Liver (tissue), 9 donors: ENCODE measurements around the gene CACNA1D. TPM values are rescaled to one million over a fixed set of nuclear protein-coding genes. Genes with fewer than 3 reads are reported as not detected.

Experiments
- DNase-seq: peaks from one replicate; pipeline ENCODE4 v3.0.0-alpha.2; 2017; ENCODE audit warnings: low spot score
- H3K27ac ChIP-seq, 2 donors: one replicate each; pipeline ENCODE4 v1.7.0; 2013; ENCODE audit warnings: inconsistent platforms in 2 of 2, low read length in 2 of 2, control low read depth in 1 of 2, low read depth in 1 of 2, mild to moderate bottlenecking in 1 of 2
- H3K27me3 ChIP-seq, 4 donors: one replicate each; pipeline versions ENCODE4 v1.6.1 to v1.7.0; 2013; ENCODE audit warnings: low read length in 3 of 4, inconsistent platforms in 1 of 4, mild to moderate bottlenecking in 1 of 4, moderate library complexity in 1 of 4; ENCODE audit not compliant: control insufficient read depth in 4 of 4, insufficient read depth in 4 of 4
- H3K36me3 ChIP-seq, 4 donors: one replicate each; pipeline versions ENCODE4 v1.6.1 to v1.7.0; 2013; ENCODE audit warnings: low read length in 3 of 4, mild to moderate bottlenecking in 3 of 4, low read depth in 1 of 4, moderate library complexity in 1 of 4; ENCODE audit not compliant: control insufficient read depth in 4 of 4, insufficient read depth in 3 of 4
- H3K4me1 ChIP-seq, 4 donors: one replicate each; pipeline versions ENCODE4 v1.6.1 to v1.7.0; 2013; ENCODE audit warnings: low read length in 3 of 4, mild to moderate bottlenecking in 3 of 4, moderate library complexity in 1 of 4; ENCODE audit not compliant: control insufficient read depth in 4 of 4, insufficient read depth in 4 of 4
- H3K4me3 ChIP-seq, 3 donors: one replicate each; pipeline versions ENCODE4 v1.6.1 to v1.7.0; 2013; ENCODE audit warnings: low read length in 3 of 3, control low read depth in 1 of 3, low read depth in 1 of 3, mild to moderate bottlenecking in 1 of 3
- H3K9ac ChIP-seq, 2 donors: one replicate each; pipeline ENCODE4 v1.7.0; 2013; ENCODE audit warnings: low read length in 2 of 2, mild to moderate bottlenecking in 2 of 2, moderate library complexity in 2 of 2, control low read depth in 1 of 2, low read depth in 1 of 2
- H3K9me3 ChIP-seq, 4 donors: one replicate each; pipeline versions ENCODE4 v1.6.1 to v1.7.0; 2013; ENCODE audit warnings: low read length in 3 of 4; ENCODE audit not compliant: control insufficient read depth in 4 of 4
- EGR1 ChIP-seq, 2 donors: IDR thresholded peaks; 2 replicates each; pipeline ENCODE4 v1.6.1; 2016 to 2018; ENCODE audit warnings: antibody characterized with exemption in 2 of 2, low read depth in 2 of 2
- FOXA1 ChIP-seq: IDR thresholded peaks from 2 replicates; pipeline ENCODE4 v1.6.1; 2016; ENCODE audit warnings: antibody characterized with exemption
- FOXA2 ChIP-seq: IDR thresholded peaks from 2 replicates; pipeline ENCODE4 v1.6.1; 2016; ENCODE audit warnings: antibody characterized with exemption
- GABPA ChIP-seq, 2 donors: IDR thresholded peaks in 1 of 2; conservative IDR thresholded peaks in 1 of 2; 2 replicates each; pipeline ENCODE4 v1.6.1; 2016; ENCODE audit warnings: antibody characterized with exemption in 2 of 2, mild to moderate bottlenecking in 1 of 2, moderate library complexity in 1 of 2
- HNF4A ChIP-seq, 2 donors: conservative IDR thresholded peaks; 2 replicates each; pipeline ENCODE4 v1.6.1; 2016; ENCODE audit warnings: antibody characterized with exemption in 2 of 2, mild to moderate bottlenecking in 2 of 2
- HNF4G ChIP-seq: IDR thresholded peaks from 2 replicates; pipeline ENCODE4 v1.6.1; 2016; ENCODE audit warnings: antibody characterized with exemption
- JUND ChIP-seq, 2 donors: IDR thresholded peaks; 2 replicates each; pipeline ENCODE4 v1.6.1; 2016; ENCODE audit warnings: antibody characterized with exemption in 2 of 2
- NR2F2 ChIP-seq: IDR thresholded peaks from 2 replicates; pipeline ENCODE4 v1.6.1; 2016; ENCODE audit warnings: antibody characterized with exemption
- RAD21 ChIP-seq, 2 donors: IDR thresholded peaks; 2 replicates each; pipeline ENCODE4 v1.6.1; 2016; ENCODE audit warnings: antibody characterized with exemption in 2 of 2, mild to moderate bottlenecking in 2 of 2
- RXRA ChIP-seq, 2 donors: IDR thresholded peaks; 2 replicates each; pipeline ENCODE4 v1.6.1; 2017 to 2018; ENCODE audit warnings: antibody characterized with exemption in 2 of 2, mild to moderate bottlenecking in 1 of 2
- SP1 ChIP-seq: IDR thresholded peaks from 2 replicates; pipeline ENCODE4 v1.6.1; 2018; ENCODE audit warnings: antibody characterized with exemption, mild to moderate bottlenecking
- TAF1 ChIP-seq: conservative IDR thresholded peaks from 2 replicates; pipeline ENCODE4 v1.6.1; 2016; ENCODE audit warnings: antibody characterized with exemption, mild to moderate bottlenecking
- YY1 ChIP-seq: IDR thresholded peaks from 2 replicates; pipeline ENCODE4 v1.6.1; 2016; ENCODE audit warnings: antibody characterized with exemption, mild to moderate bottlenecking
- WGBS: extraction: QIAGEN DNeasy Blood & Tissue Kit; methylation state at CpG from one replicate; pipeline ENCODE4 v1.1.7; 2013; 5-methylcytosine and 5-hydroxymethylcytosine counted together
- polyA plus RNA-seq, 2 donors: library from polyadenylated mRNA; stranded (reverse) in 1 of 2; unstranded in 1 of 2; fragments of 200-250 nt in 1 of 2; fragments of >200 nt in 1 of 2; fragmentation: Nextera tagmentation in 1 of 2; extraction: Ambion mirVana in 1 of 2; gene quantifications; one replicate each; pipeline versions ENCODE4 v1.2.1 to v1.2.3, GENCODE V29; 2013 to 2015
- total RNA-seq, 2 donors: library from RNA; depleted of rRNA; stranded (reverse); fragments of >200 nt; gene quantifications; one replicate each; pipeline ENCODE4 v1.2.3, GENCODE V29; 2014
- TF ChIP-seq, protein P1 (sequence below): fragments of 150-350 bp; IDR thresholded peaks from 2 replicates; pipeline ENCODE4 v1.5.1; 2017; ENCODE audit warnings: improper control_type of control experiment, low read depth, low read length; ENCODE audit not compliant: missing input control
- TF ChIP-seq, protein P2 (sequence below): IDR thresholded peaks from 2 replicates; pipeline ENCODE4 v1.6.1; 2016; ENCODE audit warnings: antibody characterized with exemption
- TF ChIP-seq, protein P3 (sequence below): IDR thresholded peaks from 2 replicates; pipeline ENCODE4 v1.6.1; 2016; ENCODE audit warnings: antibody characterized with exemption
- TF ChIP-seq, protein P4 (sequence below): IDR thresholded peaks from 2 replicates; pipeline ENCODE4 v1.6.1; 2016; ENCODE audit warnings: antibody characterized with exemption, mild to moderate bottlenecking
- TF ChIP-seq, protein P5 (sequence below): IDR thresholded peaks from 2 replicates; pipeline ENCODE4 v1.6.1; 2016; ENCODE audit warnings: antibody characterized with exemption
- donor health status: healthy.
- donor health status: healthy.
- donor health status: healthy.
- donor health status: healthy.
- donor health status: healthy.

CACNA1D gene
- total and polyA plus RNA-seq, 4 donors: 1.8 to 18.9 (median 3.4) TPM

DNA sequence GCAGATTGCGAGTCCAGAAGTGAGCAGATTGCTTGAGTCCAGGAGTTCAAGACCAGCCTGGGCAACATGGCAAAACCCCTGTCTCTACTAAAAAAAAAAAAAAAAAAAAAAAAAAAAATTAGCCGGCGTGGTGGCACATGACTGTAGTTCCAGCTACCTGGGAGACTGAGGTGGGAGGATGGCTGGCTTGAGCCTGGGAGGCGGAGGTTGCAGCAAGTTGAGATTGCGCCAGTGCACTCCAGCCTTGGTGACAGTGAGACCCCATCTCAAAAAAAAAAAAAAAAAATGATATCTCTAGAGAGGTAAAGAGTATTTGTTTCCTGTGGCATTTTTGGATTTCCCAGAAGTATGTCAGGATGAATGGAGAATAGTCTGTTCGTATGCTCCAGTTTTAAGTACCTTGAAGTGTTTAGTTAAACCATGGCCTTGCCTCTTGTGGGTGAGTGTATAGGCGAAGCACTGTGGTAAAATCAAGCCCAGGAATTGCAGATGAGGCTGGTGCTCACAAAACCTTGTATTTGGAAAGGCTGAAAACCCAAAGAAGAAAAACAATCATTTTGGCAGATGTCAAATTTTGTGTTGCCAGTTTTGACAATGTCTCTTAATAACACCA lies 5.9 kb downstream of the CACNA1D start:
- Histone ChIP-seq H3K9me3 (no peaks in the 10 kb centered on the region), H3K4me1 (peaks cover 2 to 14% (median 11%) of the 10 kb centered on the region in 4 donors), H3K9ac (no peak overlapping the region), H3K27ac (no peak overlapping the region), H3K36me3 (no peaks in the 10 kb centered on the region), H3K4me3 (no peak overlapping the region), H3K27me3 (no peaks in the 10 kb centered on the region)
- 94% methylated on average over 7 of the region's 7 CpGs for WGBS
- TF ChIP-seq NR2F2: no peak
- TF ChIP-seq RXRA (IDR thresholded peaks at IDR 0.05): no peak
- TF ChIP-seq, protein P1, sequence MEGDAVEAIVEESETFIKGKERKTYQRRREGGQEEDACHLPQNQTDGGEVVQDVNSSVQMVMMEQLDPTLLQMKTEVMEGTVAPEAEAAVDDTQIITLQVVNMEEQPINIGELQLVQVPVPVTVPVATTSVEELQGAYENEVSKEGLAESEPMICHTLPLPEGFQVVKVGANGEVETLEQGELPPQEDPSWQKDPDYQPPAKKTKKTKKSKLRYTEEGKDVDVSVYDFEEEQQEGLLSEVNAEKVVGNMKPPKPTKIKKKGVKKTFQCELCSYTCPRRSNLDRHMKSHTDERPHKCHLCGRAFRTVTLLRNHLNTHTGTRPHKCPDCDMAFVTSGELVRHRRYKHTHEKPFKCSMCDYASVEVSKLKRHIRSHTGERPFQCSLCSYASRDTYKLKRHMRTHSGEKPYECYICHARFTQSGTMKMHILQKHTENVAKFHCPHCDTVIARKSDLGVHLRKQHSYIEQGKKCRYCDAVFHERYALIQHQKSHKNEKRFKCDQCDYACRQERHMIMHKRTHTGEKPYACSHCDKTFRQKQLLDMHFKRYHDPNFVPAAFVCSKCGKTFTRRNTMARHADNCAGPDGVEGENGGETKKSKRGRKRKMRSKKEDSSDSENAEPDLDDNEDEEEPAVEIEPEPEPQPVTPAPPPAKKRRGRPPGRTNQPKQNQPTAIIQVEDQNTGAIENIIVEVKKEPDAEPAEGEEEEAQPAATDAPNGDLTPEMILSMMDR: no peak
- TF ChIP-seq, protein P2, sequence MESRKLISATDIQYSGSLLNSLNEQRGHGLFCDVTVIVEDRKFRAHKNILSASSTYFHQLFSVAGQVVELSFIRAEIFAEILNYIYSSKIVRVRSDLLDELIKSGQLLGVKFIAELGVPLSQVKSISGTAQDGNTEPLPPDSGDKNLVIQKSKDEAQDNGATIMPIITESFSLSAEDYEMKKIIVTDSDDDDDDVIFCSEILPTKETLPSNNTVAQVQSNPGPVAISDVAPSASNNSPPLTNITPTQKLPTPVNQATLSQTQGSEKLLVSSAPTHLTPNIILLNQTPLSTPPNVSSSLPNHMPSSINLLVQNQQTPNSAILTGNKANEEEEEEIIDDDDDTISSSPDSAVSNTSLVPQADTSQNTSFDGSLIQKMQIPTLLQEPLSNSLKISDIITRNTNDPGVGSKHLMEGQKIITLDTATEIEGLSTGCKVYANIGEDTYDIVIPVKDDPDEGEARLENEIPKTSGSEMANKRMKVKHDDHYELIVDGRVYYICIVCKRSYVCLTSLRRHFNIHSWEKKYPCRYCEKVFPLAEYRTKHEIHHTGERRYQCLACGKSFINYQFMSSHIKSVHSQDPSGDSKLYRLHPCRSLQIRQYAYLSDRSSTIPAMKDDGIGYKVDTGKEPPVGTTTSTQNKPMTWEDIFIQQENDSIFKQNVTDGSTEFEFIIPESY: no peak
- no peak for TF ChIP-seq HNF4A (conservative IDR thresholded peaks at IDR 0.05)
- TF ChIP-seq YY1: no peak
- no peak for TF ChIP-seq GABPA (IDR thresholded peaks at IDR 0.05 in 1 of 2, conservative IDR thresholded peaks at IDR 0.05 in 1 of 2)
- no peak for TF ChIP-seq SP1
- TF ChIP-seq JUND (IDR thresholded peaks at IDR 0.05): no peak
- no peak for TF ChIP-seq HNF4G
- no peak for DNase-seq

DNA sequence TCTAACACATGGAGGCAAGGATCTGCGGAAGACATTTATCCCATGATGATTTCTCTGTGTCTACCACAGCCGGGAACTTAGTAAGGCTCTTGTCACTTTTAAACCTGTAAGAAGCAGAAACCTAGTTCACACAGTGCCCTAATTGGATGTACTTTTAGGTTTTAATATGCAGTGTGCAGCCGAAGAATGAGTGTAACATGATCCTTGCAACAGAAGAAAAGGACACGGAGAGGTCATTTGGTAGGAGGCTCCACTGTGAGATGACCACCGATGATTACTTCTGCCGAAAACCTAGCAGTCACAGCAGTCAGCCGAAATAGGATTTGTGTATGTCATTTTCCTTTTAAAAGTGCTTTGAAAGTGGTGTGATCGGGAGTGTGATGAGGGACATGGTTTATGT lies 6.8 kb downstream of the CACNA1D start:
- Histone ChIP-seq H3K9me3 (no peaks in the 10 kb centered on the region), H3K4me3 (no peak overlapping the region), H3K36me3 (no peaks in the 10 kb centered on the region), H3K27ac (no peak overlapping the region), H3K9ac (no peak overlapping the region), H3K27me3 (no peaks in the 10 kb centered on the region), H3K4me1 (peaks cover 7 to 17% (median 13%) of the 10 kb centered on the region in 4 donors)
- DNase-seq: no peak
- TF ChIP-seq FOXA2 (no peak), RAD21 (IDR thresholded peaks at IDR 0.05) (no peak), SP1 (no peak), NR2F2 (no peak), HNF4A (conservative IDR thresholded peaks at IDR 0.05) (no peak), JUND (IDR thresholded peaks at IDR 0.05) (no peak), EGR1 (IDR thresholded peaks at IDR 0.05; ENCODE audit: low read depth in 2 of 2) (no peak), YY1 (no peak), HNF4G (no peak), TAF1 (no peak), FOXA1 (no peak), RXRA (IDR thresholded peaks at IDR 0.05) (no peak), GABPA (IDR thresholded peaks at IDR 0.05 in 1 of 2, conservative IDR thresholded peaks at IDR 0.05 in 1 of 2) (no peak)
- TF ChIP-seq, protein P3, sequence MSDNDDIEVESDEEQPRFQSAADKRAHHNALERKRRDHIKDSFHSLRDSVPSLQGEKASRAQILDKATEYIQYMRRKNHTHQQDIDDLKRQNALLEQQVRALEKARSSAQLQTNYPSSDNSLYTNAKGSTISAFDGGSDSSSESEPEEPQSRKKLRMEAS: no peak
- TF ChIP-seq, protein P4, sequence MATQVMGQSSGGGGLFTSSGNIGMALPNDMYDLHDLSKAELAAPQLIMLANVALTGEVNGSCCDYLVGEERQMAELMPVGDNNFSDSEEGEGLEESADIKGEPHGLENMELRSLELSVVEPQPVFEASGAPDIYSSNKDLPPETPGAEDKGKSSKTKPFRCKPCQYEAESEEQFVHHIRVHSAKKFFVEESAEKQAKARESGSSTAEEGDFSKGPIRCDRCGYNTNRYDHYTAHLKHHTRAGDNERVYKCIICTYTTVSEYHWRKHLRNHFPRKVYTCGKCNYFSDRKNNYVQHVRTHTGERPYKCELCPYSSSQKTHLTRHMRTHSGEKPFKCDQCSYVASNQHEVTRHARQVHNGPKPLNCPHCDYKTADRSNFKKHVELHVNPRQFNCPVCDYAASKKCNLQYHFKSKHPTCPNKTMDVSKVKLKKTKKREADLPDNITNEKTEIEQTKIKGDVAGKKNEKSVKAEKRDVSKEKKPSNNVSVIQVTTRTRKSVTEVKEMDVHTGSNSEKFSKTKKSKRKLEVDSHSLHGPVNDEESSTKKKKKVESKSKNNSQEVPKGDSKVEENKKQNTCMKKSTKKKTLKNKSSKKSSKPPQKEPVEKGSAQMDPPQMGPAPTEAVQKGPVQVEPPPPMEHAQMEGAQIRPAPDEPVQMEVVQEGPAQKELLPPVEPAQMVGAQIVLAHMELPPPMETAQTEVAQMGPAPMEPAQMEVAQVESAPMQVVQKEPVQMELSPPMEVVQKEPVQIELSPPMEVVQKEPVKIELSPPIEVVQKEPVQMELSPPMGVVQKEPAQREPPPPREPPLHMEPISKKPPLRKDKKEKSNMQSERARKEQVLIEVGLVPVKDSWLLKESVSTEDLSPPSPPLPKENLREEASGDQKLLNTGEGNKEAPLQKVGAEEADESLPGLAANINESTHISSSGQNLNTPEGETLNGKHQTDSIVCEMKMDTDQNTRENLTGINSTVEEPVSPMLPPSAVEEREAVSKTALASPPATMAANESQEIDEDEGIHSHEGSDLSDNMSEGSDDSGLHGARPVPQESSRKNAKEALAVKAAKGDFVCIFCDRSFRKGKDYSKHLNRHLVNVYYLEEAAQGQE: no peak
- TF ChIP-seq, protein P2: no peak
- TF ChIP-seq, protein P5, sequence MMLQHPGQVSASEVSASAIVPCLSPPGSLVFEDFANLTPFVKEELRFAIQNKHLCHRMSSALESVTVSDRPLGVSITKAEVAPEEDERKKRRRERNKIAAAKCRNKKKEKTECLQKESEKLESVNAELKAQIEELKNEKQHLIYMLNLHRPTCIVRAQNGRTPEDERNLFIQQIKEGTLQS: no peak
- TF ChIP-seq, protein P1: no peak
- 86% methylated on average over 8 of the region's 8 CpGs for WGBS
